GM18951 (cell line): ENCODE results near the gene POLK.
"Not testable (repeated sequence)": the region's sequence is repeated elsewhere in the genome, so short reads cannot be mapped to it uniquely, and the experiment has no call there.

Experiments used
- POLR2A ChIP-seq: IDR thresholded peaks from 4 replicates; pipeline ENCODE4 v1.6.1; 2011; ENCODE audit warnings: mild to moderate bottlenecking; ENCODE audit not compliant: insufficient read length, insufficient read depth; ENCODE audit errors: extremely low read depth
- in situ Hi-C: fragments of 300-500 bp; cut with MboI; formaldehyde crosslinking; loops from one replicate; pipeline ENCODE4 v1.12.0; 2022; ENCODE audit warnings: low sequenced_read_pairs, mixed read lengths, inconsistent platforms; ENCODE audit not compliant: unreplicated experiment

POLK gene

GRCh38 chr5:75491621-75492020 is 20.1 kb upstream of the POLK start:
- in situ Hi-C loops: no loop called here
- no peak for TF ChIP-seq POLR2A

- no peak for TF ChIP-seq POLR2A
- in situ Hi-C loops: no loop called here
Measured at GRCh38 chr5:75496026-75496425, 15.7 kb upstream of the POLK start.

- no peak for TF ChIP-seq POLR2A
- in situ Hi-C loops: no loop called here
Measured at GRCh38 chr5:75498208-75498777, 13.4 kb upstream of the POLK start.

- in situ Hi-C loops: not testable (repeated sequence)
Measured at GRCh38 chr5:75498875-75499274, 12.8 kb upstream of the POLK start.

GRCh38 chr5:75505112-75505511 is 6.6 kb upstream of the POLK start:
- in situ Hi-C loops: not testable (repeated sequence)

- no peak for TF ChIP-seq POLR2A
- in situ Hi-C loops: no loop called here
Measured at GRCh38 chr5:75507841-75508240, 3.9 kb upstream of the POLK start.

GRCh38 chr5:75509546-75509945 is 2.1 kb upstream of the POLK start:
- in situ Hi-C loops: no loop called here
- no peak for TF ChIP-seq POLR2A

- in situ Hi-C loops: no loop called here
- no peak for TF ChIP-seq POLR2A
Measured at GRCh38 chr5:75509956-75510355, 1.7 kb upstream of the POLK start.

- no peak for TF ChIP-seq POLR2A
Measured at GRCh38 chr5:75510417-75510835, 1.3 kb upstream of the POLK start.

GRCh38 chr5:75510836-75511434 is 756 bp upstream of the POLK start:
- TF ChIP-seq POLR2A: no peak
- in situ Hi-C loops: no loop called here

More at GRCh38 chr5:75510417-75510835, 1.3 kb upstream of the POLK start:
- in situ Hi-C loops: no loop called here

- in situ Hi-C loops: no loop called here
- TF ChIP-seq POLR2A: no peak
Measured at GRCh38 chr5:75512383-75513074, 838 bp downstream of the POLK start.

- no peak for TF ChIP-seq POLR2A
- in situ Hi-C loops: no loop called here
Measured at GRCh38 chr5:75513841-75514240, 2.1 kb downstream of the POLK start.

- in situ Hi-C loops: no loop called here
- TF ChIP-seq POLR2A: no peak
Measured at GRCh38 chr5:75514323-75514722, 2.6 kb downstream of the POLK start.

- in situ Hi-C loops: no loop called here
Measured at GRCh38 chr5:75519761-75520160, 8.1 kb downstream of the POLK start.

GRCh38 chr5:75521195-75521594 is 9.5 kb downstream of the POLK start:
- no peak for TF ChIP-seq POLR2A
- in situ Hi-C loops: no loop called here

More at GRCh38 chr5:75519761-75520160, 8.1 kb downstream of the POLK start:
- no peak for TF ChIP-seq POLR2A

- in situ Hi-C loops: no loop called here
- no peak for TF ChIP-seq POLR2A
Measured at GRCh38 chr5:75522025-75522424, 10.3 kb downstream of the POLK start.
